ENCODE results near the gene OSTM1.
"Not testable (repeated sequence)": the region's sequence is repeated elsewhere in the genome, so short reads cannot be mapped to it uniquely, and the experiment has no call there.

Gene OSTM1

GRCh38 chr6:108013787-108014439, 60.6 kb downstream of the OSTM1 start:
- no peak for DNase-seq

- DNase-seq: no peak
Observed at GRCh38 chr6:108009894-108010293, 64.6 kb downstream of the OSTM1 start.

DNA sequence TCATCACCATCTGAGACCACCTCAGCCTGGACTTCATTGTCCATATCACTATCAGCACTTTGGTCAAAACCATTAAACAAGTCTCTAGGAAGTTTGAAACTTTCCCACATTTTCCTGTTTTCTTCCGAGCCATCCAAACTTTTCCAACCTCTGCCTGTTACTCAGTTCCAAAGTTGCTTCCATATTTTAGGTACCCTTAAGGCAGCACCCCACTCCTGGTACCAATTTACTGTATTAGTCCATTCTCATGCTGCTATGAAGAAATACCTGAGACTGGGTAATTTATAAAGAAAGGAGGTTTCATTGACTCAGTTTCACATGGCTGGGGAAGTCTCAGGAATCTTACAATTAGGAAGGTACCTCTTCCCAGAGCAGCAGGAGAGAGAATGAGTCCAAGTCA, 65.3 kb downstream of the OSTM1 start:
- not testable (repeated sequence) for DNase-seq

DNA sequence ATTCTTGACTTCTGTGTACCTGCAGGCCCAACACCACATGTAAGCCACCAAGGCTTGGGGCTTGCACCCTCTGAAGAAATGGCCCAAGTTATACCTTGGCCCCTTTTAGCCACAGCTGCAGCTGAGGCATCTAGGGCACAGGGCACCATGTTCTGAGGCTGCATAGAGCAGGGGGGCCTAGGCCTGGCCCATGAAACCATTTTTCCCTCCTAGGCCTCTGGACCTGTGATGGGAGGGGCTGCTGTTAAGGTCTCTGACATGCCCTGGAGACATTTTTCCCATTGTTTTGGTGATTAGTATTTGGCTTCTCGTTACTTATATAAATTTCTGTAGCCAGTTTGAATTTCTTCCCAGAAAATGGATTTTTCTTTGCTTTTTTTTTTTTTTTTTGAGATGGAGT, 66.2 kb downstream of the OSTM1 start:
- no peak for DNase-seq

GRCh38 chr6:108005961-108006360, 68.6 kb downstream of the OSTM1 start:
- no peak for DNase-seq

DNA sequence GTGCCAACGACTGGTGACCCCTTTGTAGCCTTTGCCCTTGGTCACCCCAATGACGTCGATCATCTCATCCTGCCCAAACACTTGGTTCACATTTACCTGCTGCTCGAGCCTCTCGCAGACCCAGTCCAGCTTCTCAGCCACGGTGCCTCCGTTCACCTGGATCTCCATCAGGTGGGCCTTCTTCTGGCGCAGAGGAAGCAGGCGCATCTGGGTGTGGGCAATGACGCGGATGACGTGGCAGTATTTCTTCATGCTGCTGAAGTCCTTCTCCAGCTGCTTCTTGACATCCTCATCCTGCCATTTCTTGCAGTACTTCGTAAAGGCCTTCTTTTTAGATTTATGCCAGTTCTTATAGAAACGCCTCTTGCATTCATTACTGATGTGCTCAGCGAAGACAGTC, 69.7 kb downstream of the OSTM1 start:
- no peak for DNase-seq

DNA sequence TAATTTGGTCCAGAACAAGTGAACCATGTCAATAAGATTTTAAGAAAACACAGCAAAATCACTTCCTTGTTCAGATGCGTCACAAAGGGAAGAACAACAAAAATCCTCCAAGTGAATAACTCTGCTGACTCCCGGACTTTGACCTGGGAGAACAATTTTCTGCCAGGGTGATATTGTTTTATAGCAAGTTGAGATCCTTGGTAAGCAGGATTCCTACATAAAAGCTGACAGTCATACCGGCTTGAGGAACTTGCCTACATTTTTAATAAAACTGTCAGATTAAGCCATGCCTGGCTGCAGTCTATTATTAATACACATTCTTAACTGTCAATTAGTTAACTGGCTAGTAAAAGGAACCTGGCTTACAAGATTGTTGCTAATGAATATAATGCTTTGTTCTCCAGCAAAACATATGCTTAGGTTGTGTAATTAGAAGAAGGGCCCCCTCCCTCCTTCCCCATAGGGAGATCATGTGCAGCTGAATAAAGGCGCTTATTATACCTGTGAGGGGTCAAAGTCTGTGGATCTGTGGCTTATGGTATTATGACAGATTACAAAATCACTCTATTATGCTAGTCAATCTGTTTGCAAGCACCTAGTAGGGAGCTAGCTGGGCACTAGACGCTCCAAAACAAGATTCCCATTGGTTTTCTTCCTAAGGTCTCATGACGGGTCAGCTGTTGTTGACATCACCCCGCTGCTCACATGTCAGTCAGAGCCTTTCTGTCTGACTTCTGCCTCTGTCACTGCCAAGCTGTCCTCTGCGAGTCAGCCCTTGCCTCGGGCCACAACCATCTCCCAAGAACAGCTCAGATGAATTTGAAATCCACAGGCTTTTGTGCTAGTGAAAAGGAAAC, 71.9 kb downstream of the OSTM1 start:
- DNase-seq: no peak

DNA sequence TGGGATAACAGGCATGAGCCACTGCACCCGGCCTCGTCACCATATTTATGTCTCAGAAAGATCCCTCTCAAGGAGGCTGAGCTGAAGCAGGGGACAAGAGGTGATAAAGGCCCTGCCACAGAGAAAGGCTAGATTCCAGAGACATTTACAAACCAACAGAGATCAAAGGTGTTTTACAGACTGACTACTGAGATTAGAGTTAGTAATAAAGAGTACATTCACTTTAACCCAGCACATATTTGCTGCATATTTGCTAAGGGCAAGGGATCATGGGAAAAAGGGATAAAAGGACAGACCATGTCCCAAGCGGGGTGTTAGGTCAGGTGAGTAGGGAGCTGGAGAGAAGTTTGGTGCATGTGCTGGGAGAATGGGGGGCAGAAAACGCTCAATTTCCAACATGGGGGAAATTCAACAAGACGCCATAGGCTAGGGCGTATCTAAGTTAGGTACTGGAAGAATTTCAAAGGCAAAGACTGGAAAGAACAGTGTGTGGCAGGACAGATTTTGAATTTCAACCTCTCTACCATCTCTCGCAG, 72.8 kb downstream of the OSTM1 start:
- DNase-seq: no peak

DNA sequence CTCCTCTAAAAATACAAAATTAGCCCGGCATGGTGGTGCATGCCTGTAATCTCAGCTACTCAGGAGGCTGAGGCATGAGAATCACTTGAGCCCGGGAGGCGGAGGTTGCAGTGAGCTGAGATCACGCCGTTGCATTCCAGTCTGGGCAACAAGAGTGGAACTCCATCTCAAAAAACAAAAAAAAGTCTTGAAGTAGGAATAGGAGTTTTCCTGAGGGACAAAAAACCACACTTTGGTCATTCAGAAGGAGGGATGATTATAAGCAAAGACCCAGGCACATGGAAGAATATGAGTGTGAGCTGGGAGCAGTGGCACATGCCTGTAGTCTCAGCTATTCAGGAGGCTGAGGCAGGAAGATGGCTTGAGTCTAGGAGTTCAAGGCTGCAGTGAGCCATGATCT, 74.3 kb downstream of the OSTM1 start:
- DNase-seq: not testable (repeated sequence)

DNA sequence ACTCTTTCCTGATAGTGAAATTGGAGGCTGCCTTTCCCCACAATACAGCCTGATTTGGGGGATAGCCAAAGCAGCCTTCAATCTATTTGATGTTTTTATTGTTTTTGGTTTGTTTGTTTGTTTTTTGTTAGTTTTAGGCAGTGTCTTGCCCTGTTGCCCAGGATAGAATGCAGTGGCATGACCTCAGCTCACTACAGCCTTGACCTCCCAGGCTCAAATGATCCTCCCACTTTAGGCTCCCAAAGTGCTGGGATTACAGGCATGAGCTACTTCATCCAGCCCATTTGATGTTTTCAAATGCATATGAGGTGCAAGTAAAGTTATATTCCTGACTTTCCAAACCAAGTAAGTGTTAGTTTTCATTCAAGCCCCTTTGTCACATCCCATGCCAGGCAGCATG, 75.2 kb downstream of the OSTM1 start:
- DNase-seq: no peak

DNA sequence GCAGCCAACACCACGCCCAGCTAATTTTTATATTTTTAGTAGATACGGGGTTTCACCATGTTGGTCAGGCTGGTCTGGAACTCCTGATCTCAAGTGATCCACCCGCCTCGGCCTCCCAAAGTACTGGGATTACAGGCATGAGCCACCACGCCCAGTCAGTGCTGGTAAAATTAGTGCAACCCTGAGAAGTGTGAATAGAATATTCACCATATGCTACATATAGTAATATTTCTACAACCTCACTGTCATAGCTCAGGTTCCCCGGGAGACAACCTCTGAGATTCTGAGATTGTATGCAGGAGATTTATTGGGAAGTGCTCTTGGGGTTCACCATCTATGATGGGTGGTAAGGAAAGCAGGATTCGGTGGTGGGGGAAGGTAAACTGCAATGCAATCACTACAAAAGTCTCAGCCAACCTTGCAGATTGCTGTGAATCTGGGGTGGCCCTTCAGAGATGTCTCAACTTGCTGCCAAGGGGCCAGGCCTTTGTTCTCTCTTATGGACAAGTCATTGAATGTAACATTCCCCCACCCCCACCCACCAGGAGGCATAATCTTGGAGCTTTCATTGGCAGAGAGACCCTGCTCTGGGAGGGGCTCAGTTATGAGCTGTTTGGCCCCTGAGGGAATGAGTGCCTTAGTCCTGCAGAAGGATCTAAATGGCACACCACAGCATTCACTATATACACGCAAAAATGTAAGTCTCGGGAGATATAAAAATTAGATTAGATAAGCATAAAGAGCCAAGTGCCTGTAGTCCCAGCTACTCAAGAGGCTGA, 82.6 kb downstream of the OSTM1 start:
- DNase-seq: no peak

Data from stimulated activated CD4-positive, alpha-beta T cell treated with anti-CD3 and anti-CD28 coated beads, Interleukin-4, amount 100 ng/mL, for 24 hours (primary cell).